ENCODE data around the gene ZCCHC4.
A peak's percentile ranks its signal among the peaks of the same experiment; 100 is the strongest.
"Not testable (repeated sequence)": the region's sequence is repeated elsewhere in the genome, so short reads cannot be mapped to it uniquely, and the experiment has no call there.

Gene ZCCHC4

DNA sequence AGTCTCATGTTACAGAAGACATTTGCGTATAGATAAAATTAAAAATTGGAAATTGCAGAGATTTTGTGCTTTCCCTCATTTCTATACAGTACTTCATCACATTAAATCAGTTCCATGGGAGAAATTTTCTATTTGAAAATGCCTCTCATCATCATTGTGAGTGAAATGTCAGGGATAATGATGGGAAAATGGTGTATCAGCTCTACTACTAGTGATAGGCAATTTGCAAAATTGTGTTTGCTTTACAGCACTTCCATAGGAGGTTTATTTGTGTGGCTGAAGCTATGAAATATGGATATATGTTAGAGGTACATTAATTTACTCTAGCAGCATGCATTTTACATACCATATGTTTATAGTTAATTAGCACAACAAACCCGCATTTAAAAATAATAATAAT, 43.5 kb downstream of the ZCCHC4 start:
- Histone ChIP-seq H3K79me2 (ENCODE audit: control insufficient read depth, insufficient read depth, low read length, unreplicated experiment) (no peaks in the 10 kb centered on the region), H3K27ac (ENCODE audit: low read depth, low read length) (no peak overlapping the region)

DNA sequence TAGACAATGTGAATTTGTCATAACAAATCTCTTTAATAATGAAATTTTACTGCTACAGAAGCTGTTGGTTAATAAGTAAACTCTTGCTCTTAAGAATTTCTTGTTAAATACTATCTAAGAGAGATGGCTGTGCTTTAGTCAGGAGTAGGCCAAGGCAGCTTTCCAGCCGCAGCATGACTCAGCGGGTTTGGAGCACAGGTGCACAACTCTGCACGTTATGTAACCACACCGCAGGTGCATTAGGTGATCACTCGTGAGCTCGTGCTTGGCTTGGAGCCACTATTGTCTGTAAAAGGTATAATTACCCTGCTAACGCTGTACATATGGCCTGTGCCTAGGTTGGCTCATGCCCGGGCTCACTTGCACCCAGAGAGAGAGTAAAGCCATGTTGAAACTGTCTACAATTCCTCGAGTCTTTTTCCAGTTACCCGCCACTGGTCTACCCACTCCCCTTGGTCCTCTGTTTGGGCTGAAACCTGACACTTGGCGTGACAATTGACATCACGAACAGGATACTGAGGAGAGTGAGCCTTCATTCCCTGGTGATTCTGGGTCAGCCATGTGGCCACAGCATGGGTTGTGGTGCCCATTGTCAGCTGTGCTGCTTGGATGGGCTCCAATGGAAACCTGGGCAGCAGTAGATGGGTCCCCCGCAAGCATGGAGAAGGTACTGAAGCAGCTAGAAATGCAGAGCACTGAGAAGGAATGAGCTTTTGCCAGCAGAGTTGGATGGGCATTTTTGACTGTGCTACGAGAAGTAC, 46.1 kb downstream of the ZCCHC4 start:
- Histone ChIP-seq H2AFZ (ENCODE audit: low read length, unreplicated experiment) (no peak overlapping the region), H3K4me3 (ENCODE audit: low read depth, low read length) (no peak overlapping the region), H3K27me3 (ENCODE audit: insufficient read depth, low read length) (no peaks in the 10 kb centered on the region), H3K27ac (ENCODE audit: low read depth, low read length) (no peak overlapping the region), H3K36me3 (ENCODE audit: insufficient read depth, low read length) (no peaks in the 10 kb centered on the region), H3K4me1 (ENCODE audit: control insufficient read depth, insufficient read depth, low read length, unreplicated experiment) (no peaks in the 10 kb centered on the region), H3K79me2 (ENCODE audit: control insufficient read depth, insufficient read depth, low read length, unreplicated experiment) (no peaks in the 10 kb centered on the region)

More for the DNA sequence above, 43.5 kb downstream of the ZCCHC4 start:
- H3K27me3 ChIP-seq (ENCODE audit: insufficient read depth, low read length) = no peaks in the 10 kb centered on the region
- H3K4me3 ChIP-seq (ENCODE audit: low read depth, low read length) = no peak overlapping the region
- peaks cover 10% of the 10 kb centered on the region for H3K4me1 ChIP-seq (ENCODE audit: control insufficient read depth, insufficient read depth, low read length, unreplicated experiment)
- no peak overlapping the region for H2AFZ ChIP-seq (ENCODE audit: low read length, unreplicated experiment)
- no peaks in the 10 kb centered on the region for H3K36me3 ChIP-seq (ENCODE audit: insufficient read depth, low read length)

DNA sequence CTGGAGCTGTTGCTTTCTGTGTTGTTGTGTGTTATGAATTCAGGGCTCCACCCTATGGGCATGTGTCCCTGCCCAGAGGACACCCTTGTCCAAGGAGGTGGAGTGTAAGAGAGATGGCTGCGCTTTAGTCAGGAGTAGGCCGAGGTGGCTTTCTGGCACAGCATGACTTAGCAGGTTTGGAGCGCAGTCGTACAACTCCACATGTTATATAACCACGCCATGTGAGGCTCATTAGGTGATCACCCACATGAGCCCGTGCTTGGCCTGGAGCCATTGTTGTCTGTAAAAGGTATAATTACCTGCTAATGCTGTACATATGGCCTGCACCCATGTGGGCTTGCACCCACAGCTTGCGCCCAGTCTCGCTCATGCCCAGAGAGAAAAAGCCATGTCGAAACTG, 48.7 kb downstream of the ZCCHC4 start:
- Histone ChIP-seq H3K79me2 (ENCODE audit: control insufficient read depth, insufficient read depth, low read length, unreplicated experiment) (no peaks in the 10 kb centered on the region), H3K36me3 (ENCODE audit: insufficient read depth, low read length) (no peaks in the 10 kb centered on the region), H3K4me1 (ENCODE audit: control insufficient read depth, insufficient read depth, low read length, unreplicated experiment) (no peaks in the 10 kb centered on the region), H3K27me3 (ENCODE audit: insufficient read depth, low read length) (no peaks in the 10 kb centered on the region), H3K27ac (ENCODE audit: low read depth, low read length) (no peak overlapping the region), H2AFZ (ENCODE audit: low read length, unreplicated experiment) (no peak overlapping the region), H3K4me3 (ENCODE audit: low read depth, low read length) (no peak overlapping the region)

DNA sequence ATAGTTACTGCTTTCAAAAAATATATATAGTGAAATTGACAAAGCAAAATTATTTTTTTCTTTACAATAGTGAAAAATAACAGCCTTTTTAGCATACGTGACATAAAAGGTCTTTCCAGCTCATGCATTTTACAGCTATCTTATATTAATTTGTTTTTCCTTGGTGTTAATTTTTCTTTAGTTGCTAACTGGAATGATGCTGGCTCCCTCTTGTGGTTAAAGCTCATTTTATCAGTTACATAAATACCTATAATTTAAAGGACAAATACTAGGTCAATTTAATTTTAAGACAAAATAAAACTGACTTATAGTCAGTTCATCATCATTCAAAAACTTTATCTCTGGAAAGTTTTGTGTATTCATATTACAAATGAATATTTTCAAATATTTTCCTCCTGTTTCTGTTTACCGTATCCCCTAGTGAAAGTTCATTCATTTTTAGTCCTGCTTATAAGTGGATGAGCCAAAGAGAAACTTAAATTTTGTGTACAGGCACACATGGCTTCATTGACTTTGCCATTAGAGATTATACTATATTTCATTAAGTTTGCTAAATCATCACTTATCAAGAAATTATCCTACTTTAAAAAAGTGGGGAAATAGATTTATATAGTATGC, 54.5 kb downstream of the ZCCHC4 start:
- Histone ChIP-seq H3K79me2 (ENCODE audit: control insufficient read depth, insufficient read depth, low read length, unreplicated experiment) (no peaks in the 10 kb centered on the region), H3K36me3 (ENCODE audit: insufficient read depth, low read length) (no peaks in the 10 kb centered on the region), H3K4me1 (ENCODE audit: control insufficient read depth, insufficient read depth, low read length, unreplicated experiment) (no peaks in the 10 kb centered on the region), H3K27me3 (ENCODE audit: insufficient read depth, low read length) (no peaks in the 10 kb centered on the region), H3K27ac (ENCODE audit: low read depth, low read length) (no peak overlapping the region), H3K4me3 (ENCODE audit: low read depth, low read length) (no peak overlapping the region), H2AFZ (ENCODE audit: low read length, unreplicated experiment) (no peak overlapping the region)

DNA sequence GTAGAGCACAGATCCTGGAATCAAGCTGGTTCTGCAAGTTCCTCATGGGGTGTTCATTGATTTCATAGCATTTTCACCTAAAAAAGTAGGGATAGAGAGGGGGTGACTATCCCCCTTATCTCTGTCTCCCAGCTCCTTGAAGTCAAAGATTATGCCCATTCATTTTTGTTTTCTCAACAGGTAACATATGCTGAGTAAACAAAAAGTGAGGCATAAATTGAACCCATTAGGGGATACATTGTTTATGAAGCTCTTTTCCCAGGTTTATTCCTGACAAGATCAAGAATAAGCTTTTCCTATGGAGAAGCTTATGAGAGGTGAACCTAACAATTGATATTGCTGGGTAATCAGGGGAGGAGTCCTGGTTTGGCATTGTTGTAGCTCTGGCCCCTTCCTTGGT, 55.3 kb downstream of the ZCCHC4 start:
- Histone ChIP-seq H3K36me3 (ENCODE audit: insufficient read depth, low read length) (no peaks in the 10 kb centered on the region), H3K27ac (ENCODE audit: low read depth, low read length) (no peak overlapping the region), H3K27me3 (ENCODE audit: insufficient read depth, low read length) (no peaks in the 10 kb centered on the region), H3K79me2 (ENCODE audit: control insufficient read depth, insufficient read depth, low read length, unreplicated experiment) (no peaks in the 10 kb centered on the region), H3K4me1 (ENCODE audit: control insufficient read depth, insufficient read depth, low read length, unreplicated experiment) (no peaks in the 10 kb centered on the region), H2AFZ (ENCODE audit: low read length, unreplicated experiment) (no peak overlapping the region), H3K4me3 (ENCODE audit: low read depth, low read length) (no peak overlapping the region)

DNA sequence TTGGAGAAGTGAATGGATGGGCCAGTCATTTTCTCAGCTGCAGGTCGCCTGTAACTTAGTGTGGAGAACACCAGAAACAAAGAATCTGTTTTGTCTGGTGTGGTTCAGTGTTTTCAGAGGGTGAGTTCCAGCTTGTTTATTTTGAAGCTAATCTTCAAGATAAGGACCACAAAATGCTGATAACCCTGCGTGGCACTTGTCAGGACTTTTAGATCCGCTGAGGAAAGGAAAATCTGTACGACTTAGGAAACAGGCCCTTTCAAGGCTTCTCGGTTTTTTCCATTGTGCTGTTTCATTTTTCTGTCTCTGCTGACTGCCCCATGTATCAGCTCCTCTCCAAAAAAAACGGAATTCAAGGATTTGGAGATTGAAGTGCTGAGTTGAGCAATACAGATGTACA, 55.7 kb downstream of the ZCCHC4 start:
- Histone ChIP-seq H2AFZ (ENCODE audit: low read length, unreplicated experiment) (no peak overlapping the region), H3K27ac (ENCODE audit: low read depth, low read length) (no peak overlapping the region), H3K27me3 (ENCODE audit: insufficient read depth, low read length) (no peaks in the 10 kb centered on the region), H3K4me3 (ENCODE audit: low read depth, low read length) (no peak overlapping the region), H3K79me2 (ENCODE audit: control insufficient read depth, insufficient read depth, low read length, unreplicated experiment) (no peaks in the 10 kb centered on the region), H3K4me1 (ENCODE audit: control insufficient read depth, insufficient read depth, low read length, unreplicated experiment) (no peaks in the 10 kb centered on the region), H3K36me3 (ENCODE audit: insufficient read depth, low read length) (no peaks in the 10 kb centered on the region)

DNA sequence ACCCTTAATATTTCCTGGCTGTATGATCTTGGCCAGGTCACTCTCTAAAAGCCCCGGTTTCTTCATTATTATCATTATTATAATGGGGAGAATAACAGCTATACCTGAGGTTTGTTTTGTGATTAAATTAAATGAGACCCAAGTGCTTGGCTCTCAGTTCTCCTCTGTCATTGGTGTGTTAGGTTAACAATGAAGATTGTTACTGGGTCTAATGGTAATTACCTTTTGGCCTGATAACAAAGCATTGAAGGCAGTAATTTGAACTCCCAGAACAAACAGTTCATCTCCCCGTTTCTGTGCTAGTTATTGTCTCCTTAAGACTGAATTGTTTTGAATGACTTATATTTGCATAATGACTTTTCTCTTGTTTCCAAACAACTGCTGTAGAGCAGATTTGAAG, 57.7 kb downstream of the ZCCHC4 start:
- Histone ChIP-seq H3K27ac (ENCODE audit: low read depth, low read length) (no peak overlapping the region), H3K4me1 (ENCODE audit: control insufficient read depth, insufficient read depth, low read length, unreplicated experiment) (no peaks in the 10 kb centered on the region), H3K27me3 (ENCODE audit: insufficient read depth, low read length) (no peaks in the 10 kb centered on the region), H3K4me3 (ENCODE audit: low read depth, low read length) (no peak overlapping the region), H2AFZ (ENCODE audit: low read length, unreplicated experiment) (no peak overlapping the region), H3K79me2 (ENCODE audit: control insufficient read depth, insufficient read depth, low read length, unreplicated experiment) (no peaks in the 10 kb centered on the region), H3K36me3 (ENCODE audit: insufficient read depth, low read length) (no peaks in the 10 kb centered on the region)

DNA sequence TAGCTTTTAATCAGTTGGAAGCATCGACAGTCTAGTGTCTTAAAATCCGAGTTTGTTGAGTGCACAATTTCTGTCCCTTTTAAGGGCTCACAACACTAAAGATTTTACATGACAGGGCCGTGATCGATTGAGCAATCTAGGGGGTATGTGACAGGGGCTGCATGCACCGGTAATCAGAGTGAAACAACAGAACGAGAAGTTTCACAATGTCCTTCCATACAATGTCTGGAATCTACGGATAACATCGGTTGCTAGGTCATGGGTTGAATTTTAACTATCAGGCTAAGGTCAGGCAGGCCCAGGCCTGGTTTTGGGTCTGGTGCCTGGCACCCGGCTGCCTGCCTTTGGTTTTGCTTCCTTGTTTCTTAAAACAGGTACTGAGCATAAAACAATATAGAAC, 60.0 kb downstream of the ZCCHC4 start:
- H2AFZ ChIP-seq (ENCODE audit: low read length, unreplicated experiment); H3K79me2 ChIP-seq (ENCODE audit: control insufficient read depth, insufficient read depth, low read length, unreplicated experiment); H3K4me1 ChIP-seq (ENCODE audit: control insufficient read depth, insufficient read depth, low read length, unreplicated experiment); H3K4me3 ChIP-seq (ENCODE audit: low read depth, low read length); H3K27me3 ChIP-seq (ENCODE audit: insufficient read depth, low read length); H3K36me3 ChIP-seq (ENCODE audit: insufficient read depth, low read length); H3K27ac ChIP-seq (ENCODE audit: low read depth, low read length): not testable (repeated sequence)

DNA sequence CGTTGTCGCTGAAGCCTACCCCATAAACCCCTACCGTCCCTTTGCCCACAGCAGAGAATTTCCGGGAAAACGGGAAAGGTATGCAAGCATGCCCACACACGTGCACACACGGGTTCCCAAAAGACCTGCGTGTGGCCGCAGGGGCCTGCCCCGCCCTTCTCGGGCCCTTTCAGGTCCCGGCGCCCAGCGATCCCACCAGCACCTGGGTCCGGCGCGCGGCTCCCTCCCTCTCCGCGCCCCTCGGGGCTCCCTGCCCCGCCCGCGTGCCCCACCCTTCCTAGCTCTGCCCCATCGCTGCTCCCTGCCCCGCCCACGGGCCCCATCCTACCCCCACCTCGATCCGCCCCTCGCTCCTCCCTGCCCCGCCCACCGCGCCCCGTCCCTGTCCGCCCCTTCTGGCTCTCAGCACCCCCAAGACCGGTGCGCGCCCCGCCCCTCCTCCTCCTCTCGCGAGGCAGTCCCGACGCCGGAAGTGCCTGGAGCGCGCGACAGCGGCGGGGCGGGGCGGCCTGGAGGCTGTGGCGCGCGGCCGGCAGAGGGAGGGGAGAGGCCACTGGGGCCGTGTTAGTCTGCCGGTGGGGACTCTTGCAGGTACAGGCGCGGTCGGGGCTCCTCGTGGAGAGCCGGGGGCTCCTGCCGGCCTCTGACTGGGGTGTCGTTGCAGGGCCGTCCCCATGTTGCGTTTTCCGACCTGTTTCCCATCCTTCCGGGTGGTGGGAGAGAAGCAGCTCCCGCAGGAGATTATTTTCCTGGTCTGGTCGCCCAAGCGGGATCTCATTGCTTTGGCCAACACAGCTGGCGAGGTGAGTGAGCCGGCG, 64.4 kb downstream of the ZCCHC4 start, which contains the start of gene ANAPC4:
Gene ANAPC4, plus strand, starts transcription at position 510 of the 818 bp plus-strand sequence. Its CDS starts 165 bp downstream, at position 675.
- Histone ChIP-seq H3K27ac (ENCODE audit: low read depth, low read length) (no peak within 1 kb of the TSS), H3K79me2 (ENCODE audit: control insufficient read depth, insufficient read depth, low read length, unreplicated experiment) (peaks cover 30% of the 10 kb centered on the region), H3K4me1 (ENCODE audit: control insufficient read depth, insufficient read depth, low read length, unreplicated experiment) (peaks cover 14% of the 10 kb centered on the region), H2AFZ (ENCODE audit: low read length, unreplicated experiment) (peak within 1 kb of the TSS; percentile 80), H3K36me3 (ENCODE audit: insufficient read depth, low read length) (peaks cover 11% of the 10 kb centered on the region), H3K4me3 (ENCODE audit: low read depth, low read length) (peak within 1 kb of the TSS; percentile 96), H3K27me3 (ENCODE audit: insufficient read depth, low read length) (no peaks in the 10 kb centered on the region)

DNA sequence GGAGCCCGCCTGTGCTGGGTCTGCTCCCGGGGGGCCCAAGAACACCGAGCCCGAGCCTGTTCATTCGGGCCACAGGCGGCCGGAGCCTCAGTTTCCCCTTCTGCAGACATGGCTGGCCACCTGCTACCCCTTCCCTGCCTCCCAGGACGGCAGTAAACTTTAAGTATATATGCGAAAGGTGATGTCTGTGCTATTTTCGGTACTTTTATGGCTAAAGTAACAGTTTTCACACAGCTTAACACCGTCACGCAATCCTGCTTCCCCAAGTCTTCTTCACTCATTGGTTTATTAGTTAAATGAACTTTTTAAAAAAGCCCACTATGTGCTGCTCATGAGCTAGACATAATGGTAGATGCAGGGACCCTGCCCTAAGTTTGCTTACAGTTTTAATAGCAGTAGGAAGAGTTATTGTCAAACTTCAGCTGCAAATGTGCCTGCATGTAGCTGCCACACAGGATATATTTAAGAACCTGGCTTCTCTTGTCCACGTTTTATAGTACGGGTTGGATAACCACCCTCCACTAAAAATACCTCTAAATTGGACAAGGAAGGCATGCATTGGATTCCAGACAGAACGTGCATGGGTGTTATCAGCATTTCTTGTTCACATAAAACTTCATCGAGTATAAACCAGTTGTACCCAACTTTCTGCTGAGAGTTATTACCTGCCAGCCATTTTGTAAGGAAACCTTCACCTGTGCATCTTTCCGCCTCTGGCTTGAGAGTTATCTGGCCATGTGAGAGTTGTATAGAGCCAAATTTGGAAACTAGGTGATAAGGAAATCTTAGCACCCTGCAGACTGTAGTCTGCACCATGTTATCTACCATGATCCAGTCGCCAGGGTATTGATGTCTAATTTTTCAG, 65.2 kb downstream of the ZCCHC4 start:
- Histone ChIP-seq H3K79me2 (ENCODE audit: control insufficient read depth, insufficient read depth, low read length, unreplicated experiment) (peaks cover 30% of the 10 kb centered on the region), H3K4me3 (ENCODE audit: low read depth, low read length) (peak overlapping the region; percentile 96), H2AFZ (ENCODE audit: low read length, unreplicated experiment) (peak overlapping the region; percentile 57), H3K4me1 (ENCODE audit: control insufficient read depth, insufficient read depth, low read length, unreplicated experiment) (peaks cover 14% of the 10 kb centered on the region), H3K36me3 (ENCODE audit: insufficient read depth, low read length) (peaks cover 19% of the 10 kb centered on the region), H3K27me3 (ENCODE audit: insufficient read depth, low read length) (no peaks in the 10 kb centered on the region), H3K27ac (ENCODE audit: low read depth, low read length) (no peak overlapping the region)

Measured in ACC112 (cell line).